HG02852 (cell line): Measurements from ENCODE around the gene LRP1-AS.

Experiments used
- ATAC-seq: cut with Tn5 transposase; IDR thresholded peaks from one replicate; pipeline ENCODE4 v1.9.1; 2021; ENCODE audit warnings: mild to moderate bottlenecking, moderate library complexity; ENCODE audit not compliant: unreplicated experiment

The LRP1-AS gene

GRCh38 chr12:57180321-57180989 lies 33.0 kb upstream of the LRP1-AS start:
- no peak for ATAC-seq

- no peak for ATAC-seq
Measured at GRCh38 chr12:57179331-57180086, 32.1 kb upstream of the LRP1-AS start.

GRCh38 chr12:57178213-57178612 lies 30.8 kb upstream of the LRP1-AS start:
- ATAC-seq: no peak

- ATAC-seq: no peak
Measured at GRCh38 chr12:57177354-57177753, 29.9 kb upstream of the LRP1-AS start.

GRCh38 chr12:57176846-57177245 lies 29.4 kb upstream of the LRP1-AS start:
- no peak for ATAC-seq

- no peak for ATAC-seq
Measured at GRCh38 chr12:57176139-57176477, 28.7 kb upstream of the LRP1-AS start.

GRCh38 chr12:57175428-57176138 lies 28.2 kb upstream of the LRP1-AS start:
- no peak for ATAC-seq

GRCh38 chr12:57173683-57174082 lies 26.3 kb upstream of the LRP1-AS start:
- no peak for ATAC-seq

- ATAC-seq: no peak
Measured at GRCh38 chr12:57173089-57173488, 25.7 kb upstream of the LRP1-AS start.

- ATAC-seq: no peak
Measured at GRCh38 chr12:57171668-57172067, 24.2 kb upstream of the LRP1-AS start.

GRCh38 chr12:57170927-57171326 lies 23.5 kb upstream of the LRP1-AS start:
- no peak for ATAC-seq

GRCh38 chr12:57170408-57170807 lies 23.0 kb upstream of the LRP1-AS start:
- no peak for ATAC-seq

- no peak for ATAC-seq
Measured at GRCh38 chr12:57169969-57170368, 22.6 kb upstream of the LRP1-AS start.

GRCh38 chr12:57169046-57169795 lies 21.8 kb upstream of the LRP1-AS start:
- ATAC-seq: no peak

- no peak for ATAC-seq
Measured at GRCh38 chr12:57168058-57168457, 20.6 kb upstream of the LRP1-AS start.

- no peak for ATAC-seq
Measured at GRCh38 chr12:57166971-57167371, 19.6 kb upstream of the LRP1-AS start.

- ATAC-seq: no peak
Measured at GRCh38 chr12:57165741-57166140, 18.3 kb upstream of the LRP1-AS start.

- ATAC-seq: no peak
Measured at GRCh38 chr12:57164966-57165625, 17.7 kb upstream of the LRP1-AS start.

GRCh38 chr12:57164454-57164853 lies 17.0 kb upstream of the LRP1-AS start:
- ATAC-seq: no peak

GRCh38 chr12:57162553-57163125 lies 15.2 kb upstream of the LRP1-AS start:
- ATAC-seq: no peak
